ENCODE results near the gene CARD19. TPM values are rescaled to one million over a fixed set of nuclear protein-coding genes. Genes with fewer than 3 reads are reported as not detected.

The CARD19 gene
- total and polyA plus RNA-seq, 9 donors, result 5.0 to 67.6 (median 44.7) TPM

GRCh38 chr9:93105620-93106019 is 9.6 kb downstream of the CARD19 start:
- Histone ChIP-seq H3K36me3 (no peaks in the 10 kb centered on the region), H3K27ac (no peak overlapping the region), H3K27me3 (no peaks in the 10 kb centered on the region), H3K4me1 (ENCODE audit: insufficient read depth) (peaks cover 2% of the 10 kb centered on the region), H3K4me3 (no peak overlapping the region), H3K9me3 (no peaks in the 10 kb centered on the region)
- no peak for DNase-seq
- intact Hi-C loops (cut with DNase I), result loop anchor here in 1 of 4 donors (5.0 kb wide), 1 partner anchor 103 kb away; no protein-coding TSS in a partner anchor
- no peak for TF ChIP-seq EP300 (IDR thresholded peaks at IDR 0.05)
- WGBS, 3 donors, result 95 to 100% (median 98%) methylated on average over 1 of the region's 1 CpG

GRCh38 chr9:93107151-93107824 is 11.3 kb downstream of the CARD19 start:
- Histone ChIP-seq H3K9me3 (no peaks in the 10 kb centered on the region), H3K27ac (no peak overlapping the region), H3K36me3 (no peaks in the 10 kb centered on the region), H3K27me3 (no peaks in the 10 kb centered on the region), H3K4me1 (ENCODE audit: insufficient read depth) (peaks cover 2% of the 10 kb centered on the region), H3K4me3 (no peak overlapping the region)
- intact Hi-C loops (cut with DNase I), result loop anchor here in 1 of 4 donors (5.0 kb wide), 1 partner anchor 105 kb away; no protein-coding TSS in a partner anchor
- TF ChIP-seq POLR2A (IDR thresholded peaks at IDR 0.05), result no peak
- no peak for TF ChIP-seq EP300 (IDR thresholded peaks at IDR 0.05)
- TF ChIP-seq CTCF (IDR thresholded peaks at IDR 0.05), result no peak
- peak; percentile 3 to 14 (median 13) for DNase-seq
- 85 to 95% (median 90%) methylated on average over 14 of the region's 14 CpGs for WGBS, 3 donors

GRCh38 chr9:93107825-93108161 is 11.8 kb downstream of the CARD19 start:
- no peaks in the 10 kb centered on the region for H3K27me3 ChIP-seq
- no peaks in the 10 kb centered on the region for H3K9me3 ChIP-seq
- no peak overlapping the region for H3K27ac ChIP-seq
- no peaks in the 10 kb centered on the region for H3K36me3 ChIP-seq
- peak in 1 of 5 donors; percentile 4 for DNase-seq
- intact Hi-C loops (cut with DNase I), result loop anchor here in 1 of 4 donors (5.0 kb wide), 1 partner anchor 105 kb away; no protein-coding TSS in a partner anchor
- 87 to 92% (median 88%) methylated on average over 6 of the region's 6 CpGs for WGBS, 3 donors
- peaks cover 2% of the 10 kb centered on the region for H3K4me1 ChIP-seq (ENCODE audit: insufficient read depth)
- H3K4me3 ChIP-seq, result no peak overlapping the region
- no peak for TF ChIP-seq POLR2A (IDR thresholded peaks at IDR 0.05)
- TF ChIP-seq EP300 (IDR thresholded peaks at IDR 0.05), result no peak
- TF ChIP-seq CTCF (IDR thresholded peaks at IDR 0.05), result no peak

- peaks cover 2% of the 10 kb centered on the region for H3K4me1 ChIP-seq (ENCODE audit: insufficient read depth)
- H3K9me3 ChIP-seq, result no peaks in the 10 kb centered on the region
- H3K36me3 ChIP-seq, result no peaks in the 10 kb centered on the region
- no peak overlapping the region for H3K27ac ChIP-seq
- 89 to 92% (median 90%) methylated on average over 15 of the region's 15 CpGs for WGBS, 3 donors
- TF ChIP-seq EP300 (IDR thresholded peaks at IDR 0.05), result no peak
- no peak for TF ChIP-seq POLR2A (IDR thresholded peaks at IDR 0.05)
- TF ChIP-seq CTCF (IDR thresholded peaks at IDR 0.05), result no peak
- H3K4me3 ChIP-seq, result no peak overlapping the region
- intact Hi-C loops (cut with DNase I), result loop anchor here in 1 of 4 donors (5.0 kb wide), 1 partner anchor 106 kb away; no protein-coding TSS in a partner anchor
- peak; percentile 6 to 29 (median 24) for DNase-seq
- H3K27me3 ChIP-seq, result no peaks in the 10 kb centered on the region
Measured at GRCh38 chr9:93108291-93109041, 12.4 kb downstream of the CARD19 start.

All from ovary (tissue), 9 donors.